Stimulated activated CD8-positive, alpha-beta memory T cell treated with anti-CD3 and anti-CD28 coated beads, Interleukin-2, amount 100 ng/mL, for 48 hours (primary cell): ENCODE measurements around the gene DNTT.
A peak's percentile ranks its signal among the peaks of the same experiment; 100 is the strongest.

ENCODE experiments used
- DNase-seq, 2 donors: peaks; one replicate each; pipeline ENCODE4 v3.0.0-alpha.2; 2020; ENCODE audit warnings: low read depth in 2 of 2

The DNTT gene

DNA sequence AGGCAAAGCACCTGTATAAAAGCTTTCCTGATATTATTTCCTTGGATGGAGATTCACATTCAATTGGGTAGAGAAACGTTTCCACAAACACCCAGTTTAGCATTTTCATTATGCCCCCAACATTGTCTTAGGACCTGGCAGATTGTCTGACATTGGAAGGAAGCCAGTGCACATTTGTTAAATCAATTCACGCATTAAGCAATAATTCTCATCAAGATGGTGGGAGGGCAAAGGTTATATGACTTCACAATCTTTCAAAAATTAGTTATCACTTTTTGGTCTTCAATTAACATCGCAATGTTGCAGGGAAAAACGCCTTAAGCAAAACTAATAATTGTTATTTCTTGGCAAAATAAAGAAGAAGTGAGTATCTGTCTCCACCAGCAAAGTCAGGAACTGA is 38.2 kb downstream of the DNTT start:
- DNase-seq: no peak

GRCh38 chr10:96344178-96344577 is 39.9 kb downstream of the DNTT start:
- no peak for DNase-seq

- no peak for DNase-seq
These were observed 41.0 kb downstream of the DNTT start for GRCh38 chr10:96345222-96345621.

- no peak for DNase-seq
These were observed 42.1 kb downstream of the DNTT start for GRCh38 chr10:96346295-96346694.

DNA sequence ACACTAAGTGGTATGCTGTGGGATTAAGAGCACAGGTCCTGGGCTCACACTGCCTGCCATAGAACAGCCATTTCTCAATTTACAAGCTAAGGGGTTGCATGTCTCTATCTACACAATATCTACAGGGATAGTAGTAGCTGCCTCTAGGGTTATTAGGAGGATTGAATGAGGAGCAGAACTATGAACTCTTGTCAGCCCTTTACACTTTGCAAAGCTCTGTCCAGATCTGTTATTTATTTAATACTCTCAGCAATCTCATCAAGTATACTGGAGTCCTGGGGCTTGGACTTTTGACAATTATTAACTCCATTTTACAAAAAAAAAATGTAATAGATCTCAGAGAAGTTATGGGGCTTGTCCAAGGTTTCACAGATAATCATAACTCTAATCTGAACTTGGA is 47.8 kb downstream of the DNTT start:
- no peak for DNase-seq

- no peak for DNase-seq
These were observed 48.3 kb downstream of the DNTT start for GRCh38 chr10:96352582-96352981.

DNA sequence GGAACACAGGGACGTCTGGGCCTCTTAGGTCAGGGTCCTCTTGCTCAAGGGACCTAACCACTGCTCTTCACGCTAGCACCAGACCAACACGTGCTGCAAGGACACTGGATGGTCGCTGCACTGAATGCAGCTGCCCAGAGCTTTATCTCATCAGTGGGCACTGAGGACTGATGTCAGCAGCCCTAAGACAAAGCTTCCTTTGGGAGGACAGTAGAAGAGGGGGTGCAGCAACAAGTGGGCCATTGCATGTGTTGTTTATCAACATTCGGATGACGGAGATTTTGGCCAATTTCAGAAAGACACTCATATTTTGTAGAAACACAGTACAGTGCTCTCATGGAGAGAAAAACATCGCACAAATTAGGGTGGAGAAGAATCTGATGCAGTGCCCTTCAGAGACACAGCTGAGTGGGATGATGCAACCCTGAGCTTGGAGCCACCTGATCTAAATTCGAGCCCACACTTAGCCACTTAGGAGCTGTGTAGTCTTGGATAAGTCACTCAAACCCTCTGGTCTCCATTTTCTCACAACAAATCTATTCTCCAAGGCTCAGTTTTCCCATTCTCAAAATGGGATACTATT is 52.9 kb downstream of the DNTT start:
- no peak for DNase-seq

GRCh38 chr10:96358851-96359540 is 54.8 kb downstream of the DNTT start, which contains the start of gene OPALIN:
TSS of gene OPALIN (minus strand) at chr10:96359002. CDS start at chr10:96358896, 106 bp downstream.
- DNase-seq: no peak

DNA sequence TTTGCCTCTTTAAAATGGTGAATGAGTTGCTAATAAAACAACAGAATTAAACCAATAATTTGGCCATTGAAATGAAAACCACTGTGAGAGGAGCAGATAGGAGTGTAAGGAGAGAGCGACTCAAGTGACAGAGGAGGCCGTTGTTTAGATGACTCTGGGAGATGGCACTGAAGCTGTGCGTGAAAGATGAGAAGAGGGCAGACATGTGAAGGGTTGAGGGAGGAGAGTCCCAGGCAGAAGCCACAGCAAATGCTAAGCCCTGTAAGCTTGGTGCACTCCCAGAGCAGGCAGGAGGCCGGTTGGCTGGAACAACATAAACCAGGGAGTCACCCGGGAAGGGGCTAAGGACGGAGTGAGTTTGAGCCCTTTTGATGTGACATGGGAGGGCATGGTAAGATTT is 55.4 kb downstream of the DNTT start:
- no peak for DNase-seq

DNA sequence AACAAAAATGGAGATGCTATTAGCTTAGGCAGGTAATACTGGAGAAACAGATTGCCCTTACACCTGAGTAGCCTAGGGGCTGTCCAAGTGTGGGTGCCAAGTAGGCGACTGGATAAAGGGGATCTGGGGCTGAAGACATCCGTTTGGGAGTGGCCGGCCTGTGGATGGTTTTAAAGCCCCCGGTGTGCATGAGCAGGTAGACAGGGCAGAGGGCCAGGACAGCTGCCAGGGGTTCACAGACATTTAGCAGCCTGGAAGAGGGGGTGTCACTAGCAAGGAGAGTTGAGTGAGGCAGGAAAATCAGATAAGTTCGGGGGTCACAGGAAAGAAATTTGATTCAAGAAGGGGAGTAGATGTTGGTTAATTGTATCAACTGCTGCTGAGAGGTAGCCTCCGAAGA is 56.1 kb downstream of the DNTT start:
- DNase-seq: no peak

- DNase-seq: no peak
These were observed 56.5 kb downstream of the DNTT start for GRCh38 chr10:96360766-96361165.

- no peak for DNase-seq
These were observed 61.3 kb downstream of the DNTT start for GRCh38 chr10:96365571-96365970.

DNA sequence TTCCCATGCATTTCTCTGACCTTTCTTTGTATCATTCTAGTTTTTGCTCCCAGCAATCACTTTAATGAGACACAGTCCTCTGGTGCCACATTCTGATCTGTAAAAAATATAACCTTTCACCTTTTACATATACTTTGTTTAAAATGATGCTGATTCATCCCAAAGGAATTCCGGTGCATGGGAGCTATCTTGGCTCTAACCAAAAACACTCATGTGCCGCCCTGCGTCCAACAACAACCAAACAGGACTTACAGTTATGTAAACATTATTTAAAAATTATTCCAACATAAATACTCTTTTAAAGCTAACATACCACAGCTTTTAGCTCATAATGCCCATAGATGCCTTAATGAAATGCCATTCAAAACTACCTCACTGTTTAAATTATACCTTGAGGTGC is 62.3 kb downstream of the DNTT start:
- DNase-seq: no peak

- no peak for DNase-seq
These were observed 63.2 kb downstream of the DNTT start for GRCh38 chr10:96367470-96367869.

- DNase-seq: no peak
These were observed 64.7 kb downstream of the DNTT start for GRCh38 chr10:96368971-96369370.

- DNase-seq: no peak
These were observed 65.8 kb downstream of the DNTT start for GRCh38 chr10:96369890-96370583.

GRCh38 chr10:96370584-96371157 is 66.4 kb downstream of the DNTT start:
- peak in 1 of 2 donors; percentile 18 for DNase-seq

DNA sequence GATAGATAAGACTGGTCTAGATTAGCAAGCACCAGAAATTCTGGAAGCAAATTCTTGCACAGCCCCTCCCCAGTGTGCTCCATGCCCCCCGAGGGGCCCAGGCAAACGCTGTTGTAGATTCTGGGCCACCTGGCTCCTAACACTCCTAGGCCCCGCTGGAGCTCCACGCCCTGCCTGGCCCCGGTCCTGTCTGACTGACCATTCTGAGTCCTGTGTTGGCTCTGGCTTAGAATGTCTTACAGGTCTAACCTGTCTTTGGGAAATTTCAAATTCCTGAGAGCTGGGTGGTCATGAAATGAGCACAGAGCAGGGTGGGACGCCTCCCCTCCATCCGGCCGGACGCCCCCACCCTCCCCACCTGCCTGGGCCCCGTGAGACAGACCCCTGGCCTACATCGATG is 67.1 kb downstream of the DNTT start:
- DNase-seq: no peak

- no peak for DNase-seq
These were observed 69.8 kb downstream of the DNTT start for GRCh38 chr10:96374004-96374403.

DNA sequence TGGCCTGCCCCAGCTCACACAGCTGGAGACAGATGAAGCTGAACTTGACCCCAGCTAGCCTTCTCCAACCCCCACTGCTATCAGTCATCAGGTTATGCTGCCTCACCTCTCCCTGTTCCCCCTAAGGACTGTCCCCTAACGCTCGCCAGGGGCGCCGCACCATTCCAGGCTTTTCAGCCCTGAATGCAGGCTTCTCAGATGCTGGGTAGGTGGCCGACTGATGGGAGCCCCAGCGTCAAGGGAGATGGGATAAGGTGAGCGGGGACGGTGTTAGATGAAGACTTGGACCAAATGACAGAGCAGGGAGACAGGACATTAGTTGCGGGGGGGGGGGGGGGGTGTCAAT is 70.4 kb downstream of the DNTT start:
- no peak for DNase-seq

GRCh38 chr10:96374985-96375830 is 71.0 kb downstream of the DNTT start:
- DNase-seq: peak; percentile 57 to 67

DNA sequence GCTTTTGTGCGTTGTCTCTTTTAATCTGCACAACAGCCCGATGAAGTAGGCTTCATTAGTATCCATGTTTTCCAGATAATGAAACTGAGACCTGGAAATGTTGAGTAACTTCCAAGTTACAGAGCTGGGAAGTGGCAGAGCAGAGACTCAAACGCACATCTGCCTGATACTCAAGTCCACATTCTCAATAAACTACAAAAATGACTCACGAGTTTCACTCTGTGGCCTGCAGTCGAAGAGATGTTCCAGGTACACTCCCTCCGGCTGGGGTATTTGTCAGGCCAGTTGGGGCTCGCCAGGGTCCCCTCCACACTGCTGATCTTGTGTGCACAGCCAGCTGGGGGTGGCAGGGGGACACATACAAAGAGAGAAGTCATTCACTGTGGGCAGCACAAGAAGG is 72.2 kb downstream of the DNTT start:
- no peak for DNase-seq
